Muscle of leg (tissue), 11 donors: Measurements from ENCODE around the gene ELAPOR2. TPM values are rescaled to one million over a fixed set of nuclear protein-coding genes. Genes with fewer than 3 reads are reported as not detected.

Source experiments
- DNase-seq: peaks from one replicate; pipeline ENCODE4 v3.0.0; 2013
- H3K27ac ChIP-seq: one replicate; pipeline ENCODE4 v1.5.1; 2013; ENCODE audit warnings: mild to moderate bottlenecking, low read length, control low read depth
- H3K27me3 ChIP-seq: one replicate; pipeline ENCODE4 v1.6.1; 2013; ENCODE audit warnings: low read length; ENCODE audit not compliant: control insufficient read depth, insufficient read depth
- H3K36me3 ChIP-seq: one replicate; pipeline ENCODE4 v1.6.1; 2013; ENCODE audit warnings: low read length; ENCODE audit not compliant: control insufficient read depth, insufficient read depth
- H3K4me1 ChIP-seq: one replicate; pipeline ENCODE4 v1.6.1; 2013; ENCODE audit warnings: low read length; ENCODE audit not compliant: control insufficient read depth, insufficient read depth
- H3K4me3 ChIP-seq: one replicate; pipeline ENCODE4 v1.5.1; 2013; ENCODE audit warnings: low read length, control low read depth
- H3K9me3 ChIP-seq: replicated peaks from 2 replicates; pipeline ENCODE4 v1.6.1; 2013; ENCODE audit warnings: low read depth, low read length; ENCODE audit not compliant: control insufficient read depth
- WGBS: methylation state at CpG from one replicate; pipeline ENCODE4 v1.1.5; 2013; ENCODE audit warnings: missing lambda C conversion rate; ENCODE audit not compliant: insufficient coverage; 5-methylcytosine and 5-hydroxymethylcytosine counted together
- polyA plus RNA-seq, 8 donors: library from polyadenylated mRNA; unstranded; fragments of 120-200 nt; gene quantifications; one replicate each; pipeline versions ENCODE4 v1.2.1 to v1.2.3, GENCODE V29; 2013; ENCODE audit warnings: inconsistent platforms in 1 of 8, low replicate concordance in 1 of 8; ENCODE audit not compliant: insufficient read length in 8 of 8, insufficient read depth in 1 of 8
- total RNA-seq: library from RNA; stranded (reverse); fragments of 120-200 nt; gene quantifications from one replicate; pipeline ENCODE4 v1.2.4, GENCODE V29; 2013

The ELAPOR2 gene
- total and polyA plus RNA-seq, 9 donors: 3.4 to 8.2 (median 6.1) TPM

- Histone ChIP-seq H3K27me3 (no peaks in the 10 kb centered on the region), H3K27ac (no peak overlapping the region), H3K4me3 (no peak overlapping the region), H3K36me3 (no peaks in the 10 kb centered on the region), H3K9me3 (no peaks in the 10 kb centered on the region), H3K4me1 (no peaks in the 10 kb centered on the region)
- DNase-seq: no peak
- no CpG with 5 or more reads among the region's 4 CpGs for WGBS
Measured at GRCh38 chr7:87016606-87017005, 42.8 kb downstream of the ELAPOR2 start.

DNA sequence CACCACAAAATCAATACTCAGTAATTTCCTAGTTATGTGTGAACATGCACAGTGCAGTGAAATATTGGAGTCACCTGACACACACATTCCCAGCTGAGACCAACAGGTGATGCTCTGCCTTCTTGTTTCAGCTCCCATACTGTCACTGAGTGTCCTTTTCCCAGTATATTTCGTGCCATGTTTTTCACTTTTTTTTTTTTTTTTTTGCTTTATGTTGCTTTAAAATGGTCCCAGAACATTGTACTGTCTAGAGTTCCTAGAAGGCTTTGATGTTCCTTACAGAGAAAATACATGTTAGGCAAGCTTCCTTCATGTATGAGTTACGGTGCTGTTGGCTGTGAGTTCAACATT is 45.6 kb downstream of the ELAPOR2 start:
- WGBS: no CpG with 5 or more reads among the region's 2 CpGs
- no peaks in the 10 kb centered on the region for H3K9me3 ChIP-seq

GRCh38 chr7:87013136-87013839 is 46.2 kb downstream of the ELAPOR2 start:
- Histone ChIP-seq H3K27ac (no peak overlapping the region), H3K4me1 (no peaks in the 10 kb centered on the region), H3K27me3 (no peaks in the 10 kb centered on the region), H3K9me3 (no peaks in the 10 kb centered on the region), H3K4me3 (no peak overlapping the region), H3K36me3 (no peaks in the 10 kb centered on the region)
- no peak for DNase-seq
- WGBS: no CpG with 5 or more reads among the region's 3 CpGs

More for the DNA sequence above, 45.6 kb downstream of the ELAPOR2 start:
- Histone ChIP-seq H3K4me3 (no peak overlapping the region), H3K27me3 (no peaks in the 10 kb centered on the region), H3K4me1 (no peaks in the 10 kb centered on the region), H3K27ac (no peak overlapping the region), H3K36me3 (no peaks in the 10 kb centered on the region)
- DNase-seq: no peak

Other genes starting within 250 kb of the ELAPOR2 start
- 98.1 TPM for gene DMTF1, start 92.8 kb upstream of the ELAPOR2 start, total RNA-seq
- 100 to 1,000 TPM in 1 of 8 donors, 10 to 100 TPM in 7; 63.8 to 111 (median 75.4) TPM for gene DMTF1, start 92.8 kb upstream of the ELAPOR2 start, polyA plus RNA-seq
- gene TMEM243, start 160.1 kb upstream of the ELAPOR2 start, total RNA-seq: 24.6 TPM
- gene TMEM243, start 160.1 kb upstream of the ELAPOR2 start, polyA plus RNA-seq: 10 to 100 TPM; 15.2 to 24.7 (median 17.0) TPM